PC-3 (cell line): ENCODE data around the gene PADI2. TPM values are rescaled to one million over a fixed set of nuclear protein-coding genes. Genes with fewer than 3 reads are reported as not detected.

ENCODE experiments used
- ATAC-seq: fragments of 200-7000 bp; cut with Tn5 transposase; 2 replicates; pipeline ENCODE4 v1.9.1; 2020; ENCODE audit warnings: mild to moderate bottlenecking, moderate library complexity
- BruUV-seq: library from RNA; stranded (reverse); fragments of 400-500 nt; replicated peaks from 2 replicates; lab custom pipeline; 2021; lab: Mats Ljungman, UMichigan
- CTCF ChIA-PET: fragments of 300-600 bp; sonication (Branson Sonifier 250); formaldehyde crosslinking; loops from one replicate; lab custom pipeline; 2022; ENCODE audit warnings: antibody characterized with exemption; lab: Charles Lee
- POLR2A ChIA-PET: fragments of 300-600 bp; sonication (Branson Sonifier 250); formaldehyde crosslinking; loops from one replicate; lab custom pipeline; 2022; ENCODE audit warnings: antibody characterized with exemption; ENCODE audit not compliant: unreplicated experiment; lab: Charles Lee
- DNase-seq: peaks from one replicate; pipeline ENCODE4 v3.0.0-alpha.2; 2015
- H2AFZ ChIP-seq: fragments of 300-600 bp; sonication (generic); 2 replicates; pipeline ENCODE4 v1.6.0; 2016; ENCODE audit warnings: antibody characterized with exemption, low read length
- H3F3A ChIP-seq: fragments of 300-600 bp; sonication (generic); one replicate; pipeline ENCODE4 v1.6.0; 2017; ENCODE audit warnings: antibody characterized with exemption, low read length, control low read depth, mild to moderate bottlenecking; ENCODE audit not compliant: unreplicated experiment
- H3K27ac ChIP-seq: fragments of 300-600 bp; sonication (generic); 2 replicates; pipeline ENCODE4 v1.5.1; 2016; ENCODE audit warnings: mild to moderate bottlenecking, low read length
- H3K27me3 ChIP-seq: fragments of 300-600 bp; sonication (generic); 2 replicates; pipeline ENCODE4 v1.6.1; 2016; ENCODE audit warnings: low read length, mixed read lengths
- H3K36me3 ChIP-seq: fragments of 300-600 bp; sonication (generic); 2 replicates; pipeline ENCODE4 v1.6.1; 2016; ENCODE audit warnings: low read depth, mixed run types, low read length, mixed read lengths
- H3K4me1 ChIP-seq: fragments of 300-600 bp; sonication (generic); 2 replicates; pipeline ENCODE4 v1.5.1; 2016; ENCODE audit warnings: low read length; ENCODE audit not compliant: insufficient read depth
- H3K4me2 ChIP-seq: fragments of 300-600 bp; sonication (generic); 2 replicates; pipeline ENCODE4 v1.6.0; 2016; ENCODE audit warnings: low read length
- H3K4me3 ChIP-seq: fragments of 300-600 bp; sonication (generic); 2 replicates; pipeline ENCODE4 v1.5.1; 2016; ENCODE audit warnings: mild to moderate bottlenecking, low read length, mixed read lengths
- H3K79me2 ChIP-seq: fragments of 300-600 bp; sonication (generic); 2 replicates; pipeline ENCODE4 v1.6.1; 2017; ENCODE audit warnings: low read length, mixed read lengths
- H3K9ac ChIP-seq: fragments of 300-600 bp; sonication (generic); 2 replicates; pipeline ENCODE4 v1.6.0; 2016; ENCODE audit warnings: mild to moderate bottlenecking, low read length
- H3K9me2 ChIP-seq: fragments of 300-600 bp; sonication (generic); replicated peaks from 2 replicates; pipeline ENCODE4 v1.6.1; 2016; ENCODE audit warnings: mixed run types, low read length, mixed read lengths
- H3K9me3 ChIP-seq: fragments of 300-600 bp; sonication (generic); 2 replicates; pipeline ENCODE4 v1.6.1; 2016; ENCODE audit warnings: low read length, mixed read lengths
- H4K20me1 ChIP-seq: fragments of 300-600 bp; sonication (generic); 2 replicates; pipeline ENCODE4 v1.6.1; 2016; ENCODE audit warnings: low read length, mixed read lengths
- CTCF ChIP-seq: fragments of 300-600 bp; sonication (generic); conservative IDR thresholded peaks from 2 replicates; pipeline ENCODE4 v1.5.1; 2017; ENCODE audit warnings: antibody characterized with exemption, low read depth, mild to moderate bottlenecking, low read length
- EZH2 ChIP-seq: fragments of 300-600 bp; sonication (generic); IDR thresholded peaks from one replicate; pipeline ENCODE4 v1.6.1; 2017; ENCODE audit warnings: antibody characterized with exemption, mild to moderate bottlenecking, low read length; ENCODE audit not compliant: unreplicated experiment
- EZH2phosphoT487 ChIP-seq: fragments of 300-600 bp; sonication (generic); IDR thresholded peaks from 2 replicates; pipeline ENCODE4 v1.6.1; 2018; ENCODE audit warnings: mild to moderate bottlenecking, antibody characterized with exemption, low read length, borderline replicate concordance
- intact Hi-C: fragments of 100-400 bp; cut with micrococcal nuclease; formaldehyde crosslinking; loops from 2 replicates; pipeline ENCODE4 v1.9.0; 2023
- total RNA-seq: library from RNA; depleted of rRNA; stranded (reverse); fragments of >200 nt; gene quantifications from 2 replicates; pipeline ENCODE4 v1.2.3, GENCODE V29; 2014

The PADI2 gene
- total RNA-seq, 1 experiment from 2014 or later, result 2.4 TPM

- H3K79me2 ChIP-seq, result no peaks in the 10 kb centered on the region
- ChIA-PET POLR2A (no interaction called here), CTCF (no interaction called here)
- H3K36me3 ChIP-seq, result no peaks in the 10 kb centered on the region
- ATAC-seq (no peak), DNase-seq (no peak)
- H3K9me3 ChIP-seq, result no peaks in the 10 kb centered on the region
- H3K9ac ChIP-seq, result no peak overlapping the region
- no peaks in the 10 kb centered on the region for H4K20me1 ChIP-seq
- H3K27me3 ChIP-seq, result no peaks in the 10 kb centered on the region
- H3K4me2 ChIP-seq, result no peak overlapping the region
- no peaks in the 10 kb centered on the region for H3K9me2 ChIP-seq
- TF ChIP-seq EZH2phosphoT487, result no peak
- no peak overlapping the region for H3K4me3 ChIP-seq
- H3F3A ChIP-seq, result no peaks in the 10 kb centered on the region
- H2AFZ ChIP-seq, result no peak overlapping the region
- intact Hi-C loops, result no loop called here
- no peak overlapping the region for H3K27ac ChIP-seq
- no TSS peak for BruUV-seq
- H3K4me1 ChIP-seq, result no peaks in the 10 kb centered on the region
These were observed 34.5 kb downstream of the PADI2 start for GRCh38 chr1:17084787-17085186.

GRCh38 chr1:17082761-17083160 is 36.5 kb downstream of the PADI2 start:
- ATAC-seq, result no peak
- intact Hi-C loops, result no loop called here
- Histone ChIP-seq H3K4me2 (no peak overlapping the region), H3K9me2 (no peaks in the 10 kb centered on the region), H3F3A (no peaks in the 10 kb centered on the region), H3K4me1 (no peaks in the 10 kb centered on the region), H3K9me3 (no peaks in the 10 kb centered on the region), H3K36me3 (no peaks in the 10 kb centered on the region), H3K79me2 (no peaks in the 10 kb centered on the region), H4K20me1 (no peaks in the 10 kb centered on the region), H3K27ac (no peak overlapping the region), H3K27me3 (no peaks in the 10 kb centered on the region), H3K4me3 (no peak overlapping the region), H3K9ac (no peak overlapping the region), H2AFZ (no peak overlapping the region)
- DNase-seq, result no peak
- ChIA-PET CTCF (no interaction called here), POLR2A (no interaction called here)
- no TSS peak for BruUV-seq
- no peak for TF ChIP-seq EZH2phosphoT487
- no peak for TF ChIP-seq CTCF
- TF ChIP-seq EZH2, result no peak

- no peak for DNase-seq
- H3K79me2 ChIP-seq, result no peaks in the 10 kb centered on the region
- no peak overlapping the region for H3K27ac ChIP-seq
- no peaks in the 10 kb centered on the region for H3F3A ChIP-seq
- no peaks in the 10 kb centered on the region for H4K20me1 ChIP-seq
- H3K4me2 ChIP-seq, result no peak overlapping the region
- H3K9ac ChIP-seq, result no peak overlapping the region
- H3K4me3 ChIP-seq, result no peak overlapping the region
- H3K9me2 ChIP-seq, result no peaks in the 10 kb centered on the region
- CTCF ChIA-PET, result no interaction called here
- no peak for ATAC-seq
- H3K4me1 ChIP-seq, result no peaks in the 10 kb centered on the region
- H3K27me3 ChIP-seq, result no peaks in the 10 kb centered on the region
- H3K9me3 ChIP-seq, result no peaks in the 10 kb centered on the region
- intact Hi-C loops, result no loop called here
- H2AFZ ChIP-seq, result no peak overlapping the region
- TF ChIP-seq EZH2phosphoT487 (no peak), EZH2 (no peak), CTCF (no peak)
- BruUV-seq, result no TSS peak
- H3K36me3 ChIP-seq, result no peaks in the 10 kb centered on the region
- POLR2A ChIA-PET, result no interaction called here
These were observed 37.8 kb downstream of the PADI2 start for GRCh38 chr1:17081439-17081838.
